Dermis microvascular lymphatic vessel endothelial cell (primary cell): Measurements from ENCODE around the gene KCTD5. TPM values are rescaled to one million over a fixed set of nuclear protein-coding genes. Genes with fewer than 3 reads are reported as not detected.
"Not testable (repeated sequence)": the region's sequence is repeated elsewhere in the genome, so short reads cannot be mapped to it uniquely, and the experiment has no call there.

Source experiments
- DNase-seq, 2 donors: peaks; one replicate each; pipeline versions ENCODE4 v3.0.0 to v3.0.0-alpha.2; 2010; ENCODE audit warnings: low read depth in 2 of 2
- total RNA-seq: library from RNA; depleted of rRNA; stranded (reverse); fragments of >200 nt; gene quantifications from 2 replicates; pipeline ENCODE4 v1.2.1, GENCODE V29; 2014

The KCTD5 gene
- total RNA-seq, 1 donor from 2014 or later: 14.4 TPM

- not testable (repeated sequence) for DNase-seq
Measured at GRCh38 chr16:2696601-2697250, 14.4 kb downstream of the KCTD5 start.

DNA sequence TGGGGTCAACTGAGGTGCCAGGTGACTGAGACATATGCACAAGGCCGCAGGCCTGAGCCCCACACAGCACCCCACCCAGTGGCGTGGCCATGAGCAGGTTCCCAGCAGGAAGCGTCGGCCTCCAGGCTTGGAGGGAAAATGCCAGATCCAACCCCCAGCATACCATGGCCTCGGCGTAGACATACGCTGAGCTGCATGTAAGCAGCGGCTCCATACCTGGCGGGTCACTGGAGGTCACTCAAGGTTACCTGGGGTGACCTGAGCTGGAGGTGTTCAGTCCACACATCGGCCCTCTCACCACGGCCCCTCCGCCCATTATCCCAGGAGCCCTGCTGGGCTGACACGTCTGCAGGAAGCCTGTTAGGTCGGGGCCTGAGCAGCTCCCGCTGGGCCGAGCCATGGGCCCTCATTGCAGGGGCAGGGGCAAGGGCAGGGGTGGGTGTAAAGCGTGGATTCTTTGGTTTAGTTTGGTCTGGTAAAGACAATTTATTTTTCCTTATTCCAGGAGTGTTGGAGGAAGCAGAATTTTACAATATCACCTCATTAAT lies 15.2 kb downstream of the KCTD5 start:
- no peak for DNase-seq

- no peak for DNase-seq
Measured at GRCh38 chr16:2698103-2698870, 16.0 kb downstream of the KCTD5 start.

GRCh38 chr16:2698965-2699750 lies 16.8 kb downstream of the KCTD5 start:
- DNase-seq: no peak

DNA sequence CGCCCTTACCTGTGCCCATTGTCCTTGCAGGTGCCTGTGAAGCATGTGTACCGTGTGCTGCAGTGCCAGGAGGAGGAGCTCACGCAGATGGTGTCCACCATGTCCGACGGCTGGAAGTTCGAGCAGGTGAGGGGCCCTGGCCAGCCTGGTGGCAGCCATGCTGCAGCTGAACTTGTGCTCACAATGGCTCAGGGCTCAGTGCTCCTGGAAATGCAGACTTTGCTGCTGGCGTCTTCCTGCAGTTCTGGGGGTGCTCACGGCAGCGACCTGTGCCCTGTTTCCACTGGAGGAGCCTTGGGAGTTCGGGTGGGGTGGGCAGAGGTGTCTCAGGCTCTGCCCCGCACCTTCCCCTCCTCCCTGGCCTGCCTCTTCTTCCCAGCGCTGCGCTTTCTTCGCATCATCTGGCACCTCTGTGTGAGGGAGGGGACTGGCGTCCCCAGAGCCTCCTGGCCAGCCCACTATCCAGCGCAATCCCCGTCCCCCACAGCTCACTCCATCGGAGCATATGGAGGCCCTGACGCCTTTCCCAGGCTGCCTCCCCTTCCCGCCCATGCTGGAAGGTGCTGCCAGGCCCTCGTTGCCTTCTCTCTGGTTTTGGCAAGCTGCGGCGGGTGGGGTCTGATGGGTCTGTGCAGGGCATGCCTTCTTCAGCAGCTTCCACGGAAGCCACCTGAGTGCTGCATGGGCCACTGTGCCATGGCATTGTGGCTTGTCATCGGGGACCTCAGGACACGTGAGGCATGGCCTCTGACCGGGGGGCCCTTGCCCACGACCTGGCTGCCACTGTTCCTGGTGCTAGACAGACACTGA lies 17.7 kb downstream of the KCTD5 start:
- DNase-seq: no peak

DNA sequence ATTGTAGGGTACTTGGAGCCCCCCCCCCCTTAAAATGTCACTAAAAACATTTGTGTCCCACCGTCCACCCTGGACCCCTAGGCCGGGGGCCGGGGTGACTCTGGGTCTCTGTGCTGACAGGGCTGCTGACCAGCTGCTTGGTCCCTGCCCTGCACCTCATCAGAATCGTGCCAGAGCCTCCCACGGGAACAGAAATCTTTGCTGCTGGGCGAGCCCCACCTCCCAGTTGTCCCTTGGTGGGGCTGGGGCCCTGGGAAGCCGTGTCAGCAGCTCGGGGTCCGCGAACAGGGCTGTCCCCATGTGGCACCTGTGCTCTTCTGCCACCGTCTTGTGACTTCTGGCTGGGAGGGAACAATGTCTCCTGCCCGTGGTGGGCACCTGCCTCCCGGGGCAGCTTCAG lies 18.5 kb downstream of the KCTD5 start:
- no peak for DNase-seq

GRCh38 chr16:2701272-2701671 lies 18.9 kb downstream of the KCTD5 start:
- no peak for DNase-seq

GRCh38 chr16:2701713-2702437 lies 19.6 kb downstream of the KCTD5 start:
- DNase-seq: no peak

- DNase-seq: no peak
Measured at GRCh38 chr16:2702438-2702825, 20.1 kb downstream of the KCTD5 start.

DNA sequence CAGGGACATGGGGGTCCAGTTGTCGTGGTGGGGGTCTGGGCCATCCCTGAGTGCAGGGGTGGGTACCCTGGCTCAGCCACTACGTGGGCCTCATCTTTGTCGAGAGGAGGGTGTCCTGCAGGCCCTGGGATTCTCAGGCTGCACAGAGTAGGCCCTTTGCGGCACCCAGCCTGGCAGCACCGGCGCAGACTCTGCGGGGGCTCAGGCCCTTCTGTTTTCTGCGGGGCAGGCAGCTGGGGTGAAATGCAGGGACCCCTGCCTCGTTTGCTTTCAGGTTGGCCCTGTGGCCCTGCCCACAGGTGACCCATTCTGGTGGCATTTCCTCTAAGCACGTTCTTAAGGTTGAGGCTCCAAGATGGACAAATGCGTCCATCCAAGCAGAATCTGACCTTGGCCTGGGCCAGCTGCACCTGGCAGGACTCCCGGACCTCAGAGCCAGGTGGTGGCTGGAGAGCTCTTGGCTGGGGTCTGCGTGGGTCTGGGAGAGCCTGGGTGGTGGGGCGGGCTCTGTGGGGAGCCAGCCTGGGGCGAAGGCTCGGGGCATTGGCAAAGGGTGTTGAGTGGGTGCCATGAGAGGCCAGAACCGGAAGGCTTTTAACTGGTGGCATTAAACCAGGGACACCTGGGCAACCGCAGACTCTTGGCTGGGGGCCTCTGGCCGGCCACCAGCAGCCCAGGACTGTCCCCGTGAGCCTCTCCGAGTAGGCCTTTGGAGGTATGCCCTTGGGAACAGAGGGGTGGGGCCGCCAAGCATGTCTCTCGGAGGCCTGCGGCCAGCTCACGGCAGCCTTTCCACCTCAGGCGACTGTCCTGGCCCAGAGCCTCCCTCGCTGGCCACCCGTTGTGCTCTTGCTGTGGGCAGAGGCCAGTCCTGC lies 20.8 kb downstream of the KCTD5 start:
- DNase-seq: no peak

GRCh38 chr16:2704166-2704982 lies 22.1 kb downstream of the KCTD5 start:
- DNase-seq: no peak

DNA sequence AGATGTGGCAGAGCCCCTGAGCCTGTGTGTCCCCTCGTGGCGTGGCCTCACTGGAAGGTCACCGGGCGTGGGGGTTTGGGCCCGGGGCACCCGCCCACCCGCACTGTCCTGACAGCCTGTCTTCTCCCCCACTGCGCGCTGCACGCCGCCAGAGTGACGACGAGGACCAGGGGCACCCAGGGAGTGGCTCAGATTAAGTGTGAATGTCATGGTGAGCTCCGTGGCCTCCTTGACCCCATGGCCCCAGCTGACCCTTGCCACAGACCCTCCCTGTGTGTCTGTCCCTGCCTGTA lies 22.6 kb downstream of the KCTD5 start:
- no peak for DNase-seq

DNA sequence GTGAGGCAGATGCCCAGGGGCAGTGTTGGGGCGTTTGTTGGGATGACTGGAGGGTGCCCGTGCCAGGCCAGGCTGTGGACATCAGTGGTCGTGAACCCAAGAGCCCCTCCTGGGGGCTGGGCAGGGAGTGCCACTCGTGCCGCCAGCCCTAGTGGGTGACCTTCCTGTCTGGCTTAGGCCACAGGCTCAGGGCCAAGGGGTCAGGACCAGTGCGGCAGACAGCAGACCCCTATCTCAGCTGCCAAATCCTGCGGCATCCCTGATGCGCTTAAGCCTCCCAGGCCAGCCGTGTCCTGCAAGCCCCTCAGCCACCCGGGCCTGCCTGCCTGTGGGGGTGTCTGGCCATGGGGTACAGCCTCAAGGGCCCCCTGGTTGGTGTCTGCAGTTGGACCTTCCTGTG lies 23.0 kb downstream of the KCTD5 start:
- DNase-seq: no peak

DNA sequence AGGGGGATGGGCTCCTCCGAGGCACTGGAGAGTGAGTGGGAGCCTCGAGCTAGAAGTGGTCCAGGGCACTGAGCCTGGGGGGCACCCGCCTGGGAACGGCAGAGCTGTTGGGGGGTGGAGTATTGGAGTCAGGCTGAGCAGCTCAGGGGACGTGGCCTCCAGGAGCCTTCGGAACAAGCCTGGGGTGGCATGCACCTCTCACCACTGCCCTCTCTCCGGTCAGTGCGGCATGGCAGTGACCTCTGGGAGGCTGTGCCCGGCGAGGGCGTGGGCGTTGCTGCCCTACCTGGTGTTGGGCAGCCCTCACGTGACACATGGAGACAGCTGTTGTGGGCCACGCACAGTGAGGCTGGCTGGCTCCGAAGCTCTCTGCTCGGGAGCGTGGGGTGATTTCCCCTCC lies 23.8 kb downstream of the KCTD5 start:
- DNase-seq: no peak

DNA sequence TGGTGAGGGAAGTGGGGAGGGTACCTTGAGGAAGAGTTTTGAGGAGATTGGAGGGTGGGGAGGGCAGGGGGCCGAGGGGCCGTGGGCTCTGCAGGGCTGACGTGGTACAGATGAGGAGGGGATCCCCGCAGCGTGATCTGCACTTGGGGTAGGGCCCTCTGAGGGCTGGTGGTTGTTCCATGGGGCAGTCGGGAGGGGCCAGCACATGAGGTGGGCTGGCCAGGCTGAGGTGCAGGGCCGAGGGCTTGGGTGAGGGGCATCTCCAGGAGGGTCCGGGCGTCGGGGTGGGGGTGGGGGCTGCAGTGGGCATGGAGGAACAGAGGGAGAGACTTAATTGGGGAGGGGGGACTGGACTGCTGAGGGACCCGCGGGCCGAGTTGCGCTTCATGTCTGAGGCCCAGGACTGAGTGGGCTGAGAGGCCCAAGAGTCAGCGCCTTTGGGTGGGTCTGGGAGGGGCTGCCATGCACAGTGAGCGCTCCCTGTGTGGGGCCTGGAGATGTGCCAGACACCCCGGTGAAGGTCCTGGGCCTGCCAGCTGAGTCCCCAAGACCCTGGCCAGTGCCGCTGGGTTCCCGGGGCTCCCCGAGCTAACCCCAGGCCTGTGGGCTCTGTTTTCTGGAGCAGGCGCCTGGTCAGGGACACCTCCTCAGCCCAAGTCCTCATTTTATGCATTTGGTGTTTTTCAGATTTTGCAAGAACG lies 24.4 kb downstream of the KCTD5 start:
- no peak for DNase-seq

DNA sequence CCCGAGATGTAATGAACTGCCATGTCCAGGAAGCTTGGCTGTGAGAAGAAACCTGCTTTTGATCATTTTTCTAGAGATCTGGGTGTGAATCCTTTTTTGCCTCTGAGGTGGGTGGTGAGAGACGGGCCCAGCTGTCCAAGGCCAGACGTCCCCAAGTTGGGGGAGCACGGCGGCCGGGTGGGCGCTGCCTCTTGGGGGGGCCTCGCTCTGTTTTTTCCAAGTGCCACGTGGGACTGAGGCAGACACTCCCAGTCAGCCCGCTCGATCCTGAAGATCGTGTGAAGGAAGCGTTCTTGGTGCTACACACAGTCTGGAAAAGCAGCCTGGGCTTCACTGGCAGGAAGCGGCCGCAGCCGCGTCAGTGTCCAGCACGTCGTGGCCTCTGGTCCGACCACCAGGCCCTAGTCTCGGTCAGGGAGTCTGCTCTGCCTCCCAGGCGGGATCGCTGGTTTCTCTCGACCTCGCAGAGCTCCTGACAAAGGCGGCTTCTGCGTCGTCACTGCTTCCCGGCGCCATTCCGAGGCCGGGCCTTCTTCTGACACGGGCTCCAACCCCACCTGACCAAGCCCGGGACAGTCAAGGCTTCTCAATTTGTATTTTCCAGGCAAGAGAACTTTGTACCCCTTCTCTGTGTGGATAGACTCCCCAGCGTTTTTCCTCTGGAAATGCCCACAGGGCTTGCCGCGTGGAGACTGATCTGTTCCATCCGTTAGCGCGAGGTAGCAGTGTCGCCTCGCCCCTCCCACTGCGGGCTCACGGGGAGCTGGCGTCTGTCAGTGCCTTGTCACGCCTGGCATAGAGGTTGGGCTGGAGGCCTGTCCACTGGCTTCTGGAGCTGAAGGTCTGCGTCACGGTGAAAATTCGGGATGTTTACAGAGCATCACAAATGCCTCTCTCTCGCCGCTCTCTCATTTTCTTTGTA lies 25.3 kb downstream of the KCTD5 start:
- DNase-seq: no peak

- DNase-seq: no peak
Measured at GRCh38 chr16:2708290-2708639, 25.9 kb downstream of the KCTD5 start.
